Thyroid gland (tissue), 4 donors: Measurements from ENCODE around the gene HRH1.

ENCODE experiments used
- POLR2A ChIP-seq, 2 donors: fragments of 450-650 bp; IDR thresholded peaks; one replicate each; pipeline ENCODE4 v1.6.1; 2017; ENCODE audit warnings: antibody characterized with exemption in 2 of 2, mild to moderate bottlenecking in 2 of 2, moderate library complexity in 1 of 2
- TF ChIP-seq, protein P1 (sequence below), 6 experiments: fragments of 200-600 bp in 3 of 6; fragments of 450-650 bp in 3 of 6; sonication (generic) in 3 of 6; IDR thresholded peaks; one replicate each; pipeline ENCODE4 v1.5.1; 2016 to 2019; ENCODE audit warnings: antibody characterized with exemption in 6 of 6, mild to moderate bottlenecking in 2 of 6, inconsistent platforms in 1 of 6, moderate library complexity in 1 of 6

DNA sequence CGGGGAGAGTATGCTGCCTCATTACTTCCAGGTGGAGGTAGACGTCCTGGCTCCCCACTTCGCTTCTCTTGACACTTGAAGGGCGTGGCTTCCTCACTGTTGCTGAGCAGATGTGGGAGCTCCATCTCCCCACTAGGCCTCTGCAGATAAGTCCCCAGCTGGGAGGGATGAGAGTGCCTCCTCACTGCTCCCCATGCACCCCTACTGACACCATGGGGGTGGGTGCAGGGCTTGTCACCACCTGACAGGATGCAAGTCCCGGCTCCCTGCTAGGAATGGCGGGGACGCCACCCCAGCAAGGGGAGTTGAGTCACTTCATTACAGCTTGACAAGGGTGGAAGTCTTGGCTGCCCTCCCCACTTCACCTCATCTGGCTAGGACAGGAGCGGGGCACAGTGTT lies 81.1 kb downstream of the HRH1 start:
- TF ChIP-seq POLR2A (IDR thresholded peaks at IDR 0.05): no peak
- TF ChIP-seq, protein P1, sequence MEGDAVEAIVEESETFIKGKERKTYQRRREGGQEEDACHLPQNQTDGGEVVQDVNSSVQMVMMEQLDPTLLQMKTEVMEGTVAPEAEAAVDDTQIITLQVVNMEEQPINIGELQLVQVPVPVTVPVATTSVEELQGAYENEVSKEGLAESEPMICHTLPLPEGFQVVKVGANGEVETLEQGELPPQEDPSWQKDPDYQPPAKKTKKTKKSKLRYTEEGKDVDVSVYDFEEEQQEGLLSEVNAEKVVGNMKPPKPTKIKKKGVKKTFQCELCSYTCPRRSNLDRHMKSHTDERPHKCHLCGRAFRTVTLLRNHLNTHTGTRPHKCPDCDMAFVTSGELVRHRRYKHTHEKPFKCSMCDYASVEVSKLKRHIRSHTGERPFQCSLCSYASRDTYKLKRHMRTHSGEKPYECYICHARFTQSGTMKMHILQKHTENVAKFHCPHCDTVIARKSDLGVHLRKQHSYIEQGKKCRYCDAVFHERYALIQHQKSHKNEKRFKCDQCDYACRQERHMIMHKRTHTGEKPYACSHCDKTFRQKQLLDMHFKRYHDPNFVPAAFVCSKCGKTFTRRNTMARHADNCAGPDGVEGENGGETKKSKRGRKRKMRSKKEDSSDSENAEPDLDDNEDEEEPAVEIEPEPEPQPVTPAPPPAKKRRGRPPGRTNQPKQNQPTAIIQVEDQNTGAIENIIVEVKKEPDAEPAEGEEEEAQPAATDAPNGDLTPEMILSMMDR (IDR thresholded peaks at IDR 0.05): no peak
